NCI-H2171 (cell line): ENCODE data around the gene BACH2.
A peak's percentile ranks its signal among the peaks of the same experiment; 100 is the strongest.
"Not testable (repeated sequence)": the region's sequence is repeated elsewhere in the genome, so short reads cannot be mapped to it uniquely, and the experiment has no call there.

ENCODE experiments used
- DNase-seq: peaks from one replicate; lab custom pipeline; 2025; lab: John Stamatoyannopoulos, UW

BACH2 gene

GRCh38 chr6:90301816-90302215, 5.2 kb upstream of the BACH2 start:
- DNase-seq, result no peak

GRCh38 chr6:90298459-90299053, 1.9 kb upstream of the BACH2 start:
- peak; percentile 21 for DNase-seq

GRCh38 chr6:90297867-90298381, 1.3 kb upstream of the BACH2 start:
- DNase-seq, result no peak

- DNase-seq, result no peak
Measured at GRCh38 chr6:90297115-90297866, 648 bp upstream of the BACH2 start.

GRCh38 chr6:90295854-90296340, 746 bp downstream of the BACH2 start:
- peak; percentile 49 for DNase-seq

- DNase-seq, result no peak
Measured at GRCh38 chr6:90294989-90295853, 1.4 kb downstream of the BACH2 start.

GRCh38 chr6:90294614-90294988, 2.0 kb downstream of the BACH2 start:
- no peak for DNase-seq

GRCh38 chr6:90294008-90294511, 2.6 kb downstream of the BACH2 start:
- DNase-seq, result no peak

- peak; percentile 29 for DNase-seq
Measured at GRCh38 chr6:90293319-90293953, 3.2 kb downstream of the BACH2 start.

- no peak for DNase-seq
Measured at GRCh38 chr6:90291565-90291964, 5.1 kb downstream of the BACH2 start.

GRCh38 chr6:90290811-90291420, 5.7 kb downstream of the BACH2 start:
- DNase-seq, result no peak

- no peak for DNase-seq
Measured at GRCh38 chr6:90289902-90290301, 6.7 kb downstream of the BACH2 start.

GRCh38 chr6:90288404-90288803, 8.2 kb downstream of the BACH2 start:
- no peak for DNase-seq

GRCh38 chr6:90286884-90287488, 9.7 kb downstream of the BACH2 start:
- DNase-seq, result no peak

GRCh38 chr6:90285611-90286381, 10.8 kb downstream of the BACH2 start:
- DNase-seq, result no peak

- DNase-seq, result no peak
Measured at GRCh38 chr6:90285042-90285481, 11.6 kb downstream of the BACH2 start.

GRCh38 chr6:90284236-90285041, 12.2 kb downstream of the BACH2 start:
- no peak for DNase-seq

GRCh38 chr6:90282265-90282664, 14.4 kb downstream of the BACH2 start:
- not testable (repeated sequence) for DNase-seq

GRCh38 chr6:90278129-90278528, 18.5 kb downstream of the BACH2 start:
- DNase-seq, result no peak
